HepG2 (cell line): ENCODE data around the gene CLASP1. TPM values are rescaled to one million over a fixed set of nuclear protein-coding genes. Genes with fewer than 3 reads are reported as not detected.

Source experiments
- ATAC-seq: fragments of 200-7000 bp; cut with Tn5 transposase; 3 replicates; pipeline ENCODE4 v1.9.1; 2020; ENCODE audit warnings: mild to moderate bottlenecking, moderate library complexity
- BruUV-seq: library from RNA; stranded (reverse); fragments of 400-500 nt; replicated peaks from 2 replicates; lab custom pipeline; 2021; lab: Mats Ljungman, UMichigan
- CTCF ChIA-PET: fragments of 300-600 bp; formaldehyde crosslinking; extraction: SDS; loops from one replicate; lab custom pipeline; 2021; ENCODE audit warnings: low total read pairs, inconsistent platforms, low intra/inter-chr PET ratio; lab: Yijun Ruan, JAX
- POLR2A ChIA-PET: fragments of 350-600 bp; sonication (Branson Sonifier 250); formaldehyde crosslinking; loops from one replicate; lab custom pipeline; 2020; ENCODE audit warnings: antibody characterized with exemption, inconsistent platforms; lab: Yijun Ruan, JAX
- DNase-seq: peaks from one replicate; pipeline ENCODE4 v3.0.0-alpha.2; 2015; ENCODE audit warnings: low spot score
- FAIRE-seq: peaks from 3 replicates; lab custom pipeline; 2011; peaks lifted over from hg19 to GRCh38; lab: Jason Lieb, UNC
- H2AFZ ChIP-seq: one replicate; pipeline ENCODE4 v1.6.1; 2011; ENCODE audit warnings: low read length, inconsistent platforms
- H3K27ac ChIP-seq: fragments of 300-600 bp; 3 replicates; pipeline ENCODE4 v1.8.0; 2011; ENCODE audit warnings: mixed run types, mild to moderate bottlenecking, mixed read lengths, low read length, inconsistent platforms; ENCODE audit not compliant: insufficient read depth; ENCODE audit errors: extremely low read length
- H3K27me3 ChIP-seq, 2 experiments: fragments of 200-600 bp in 1 of 2; 2 replicates in 1 of 2; 3 replicates in 1 of 2; pipeline versions ENCODE4 v1.6.0 to v1.8.0; 2011; ENCODE audit warnings: low read length in 2 of 2, mild to moderate bottlenecking in 2 of 2, moderate library complexity in 2 of 2, inconsistent platforms in 1 of 2; ENCODE audit not compliant: insufficient read depth in 2 of 2, control insufficient read depth in 1 of 2
- H3K36me3 ChIP-seq, 2 experiments: fragments of 200-600 bp in 1 of 2; replicated peaks in 1 of 2; 2 replicates in 1 of 2; 3 replicates in 1 of 2; pipeline versions ENCODE4 v1.5.1 to v1.8.0; 2011; ENCODE audit warnings: low read length in 2 of 2, inconsistent platforms in 1 of 2; ENCODE audit not compliant: insufficient read depth in 2 of 2, control insufficient read depth in 1 of 2
- H3K4me1 ChIP-seq: 2 replicates; pipeline ENCODE4 v1.5.1; 2012; ENCODE audit warnings: low read length, inconsistent platforms; ENCODE audit not compliant: insufficient read depth
- H3K4me2 ChIP-seq: 2 replicates; pipeline ENCODE4 v1.6.0; 2011; ENCODE audit warnings: low read depth, low read length, inconsistent platforms
- H3K4me3 ChIP-seq, 3 experiments: fragments of 200-600 bp in 1 of 3; sonication (generic), shearing (Covaris generic) in 1 of 3; replicated peaks in 1 of 3; 2 replicates each; pipeline ENCODE4 v1.5.1; 2011 to 2016; ENCODE audit warnings: low read length in 3 of 3, inconsistent platforms in 2 of 3, low read depth in 2 of 3, mild to moderate bottlenecking in 2 of 3, control low read depth in 1 of 3, mixed read lengths in 1 of 3; ENCODE audit not compliant: insufficient read depth in 1 of 3
- H3K79me2 ChIP-seq: one replicate; pipeline ENCODE4 v1.6.1; 2011; ENCODE audit warnings: low read length, inconsistent platforms; ENCODE audit not compliant: insufficient read depth
- H3K9ac ChIP-seq: 2 replicates; pipeline ENCODE4 v1.6.0; 2011; ENCODE audit warnings: mild to moderate bottlenecking, low read depth, low read length, inconsistent platforms; ENCODE audit not compliant: insufficient read depth
- H3K9me3 ChIP-seq: 2 replicates; pipeline ENCODE4 v1.5.1; 2012; ENCODE audit warnings: mild to moderate bottlenecking, low read length
- H4K20me1 ChIP-seq: 2 replicates; pipeline ENCODE4 v1.6.0; 2011; ENCODE audit warnings: inconsistent platforms, mild to moderate bottlenecking, low read length, moderate library complexity; ENCODE audit not compliant: insufficient read depth
- CBX2 ChIP-seq, 2 experiments: fragments of 200-600 bp in 1 of 2; sonication (generic); formaldehyde crosslinking in 1 of 2; IDR thresholded peaks; 2 replicates each; pipeline versions ENCODE4 v1.7.0 to v1.8.1; 2018 to 2022; ENCODE audit warnings: low read depth in 2 of 2, low read length in 1 of 2, mild to moderate bottlenecking in 1 of 2, missing genetic modification reagents in 1 of 2
- DMAP1 ChIP-seq: IDR thresholded peaks from 2 replicates; pipeline ENCODE4 v1.6.1; 2016
- FOXJ3 ChIP-seq: sonication (generic); formaldehyde crosslinking; IDR thresholded peaks from 2 replicates; pipeline ENCODE4 v1.4.0; 2020; ENCODE audit warnings: missing genetic modification reagents, mild to moderate bottlenecking, borderline replicate concordance
- GTF3A ChIP-seq: sonication (generic); formaldehyde crosslinking; conservative IDR thresholded peaks from 2 replicates; pipeline ENCODE4 v1.4.0; 2020; ENCODE audit warnings: mild to moderate bottlenecking, missing genetic modification reagents
- HOXD1 ChIP-seq: sonication (generic); formaldehyde crosslinking; IDR thresholded peaks from 2 replicates; pipeline ENCODE4 v1.5.0; 2020; ENCODE audit warnings: missing genetic modification reagents
- KLF6 ChIP-seq: IDR thresholded peaks from 2 replicates; pipeline ENCODE4 v1.8.0; 2016; ENCODE audit warnings: missing biosample characterization, missing genetic modification reagents
- MEF2D ChIP-seq: sonication (generic); formaldehyde crosslinking; IDR thresholded peaks from 2 replicates; pipeline ENCODE4 v1.5.1; 2020; ENCODE audit warnings: mild to moderate bottlenecking, missing genetic modification reagents
- PAWR ChIP-seq: sonication (generic); formaldehyde crosslinking; IDR thresholded peaks from 2 replicates; pipeline ENCODE4 v1.4.0; 2020; ENCODE audit warnings: missing genetic modification reagents, mild to moderate bottlenecking, borderline replicate concordance
- POLR2A ChIP-seq, 2 experiments: IDR thresholded peaks; 2 replicates each; pipeline ENCODE4 v1.6.1; 2011; ENCODE audit warnings: low read depth in 2 of 2, low read length in 2 of 2, mild to moderate bottlenecking in 1 of 2, moderate library complexity in 1 of 2; ENCODE audit not compliant: insufficient read depth in 1 of 2
- REXO4 ChIP-seq: sonication (generic); formaldehyde crosslinking; IDR thresholded peaks from 2 replicates; pipeline ENCODE4 v1.8.0; 2022; ENCODE audit warnings: missing genetic modification reagents, mild to moderate bottlenecking, borderline replicate concordance
- RFX1 ChIP-seq: fragments of 450-650 bp; IDR thresholded peaks from 2 replicates; pipeline ENCODE4 v1.6.1; 2017
- SALL1 ChIP-seq: sonication (generic); formaldehyde crosslinking; IDR thresholded peaks from 2 replicates; pipeline ENCODE4 v1.8.0; 2022; ENCODE audit warnings: mild to moderate bottlenecking, missing genetic modification reagents
- TBX3 ChIP-seq: fragments of 450-650 bp; IDR thresholded peaks from 2 replicates; pipeline ENCODE4 v1.6.1; 2017; ENCODE audit warnings: antibody characterized with exemption, mild to moderate bottlenecking, inconsistent platforms, borderline replicate concordance
- ZBTB20 ChIP-seq: sonication (generic); formaldehyde crosslinking; IDR thresholded peaks from 2 replicates; pipeline ENCODE4 v1.8.1; 2023; ENCODE audit warnings: missing genetic modification reagents, low read depth, mild to moderate bottlenecking, borderline replicate concordance
- ZBTB7B ChIP-seq: sonication (generic); formaldehyde crosslinking; IDR thresholded peaks from 2 replicates; pipeline ENCODE4 v1.4.0; 2020; ENCODE audit warnings: missing genetic modification reagents
- ZFP1 ChIP-seq: IDR thresholded peaks from 2 replicates; pipeline ENCODE4 v1.6.1; 2016
- ZFP36L1 ChIP-seq: sonication (generic); formaldehyde crosslinking; IDR thresholded peaks from 2 replicates; pipeline ENCODE4 v1.8.0; 2022; ENCODE audit warnings: mild to moderate bottlenecking, missing genetic modification reagents, moderate library complexity
- ZMYM4 ChIP-seq: sonication (generic); formaldehyde crosslinking; IDR thresholded peaks from 2 replicates; pipeline ENCODE4 v1.8.1; 2023; ENCODE audit warnings: mild to moderate bottlenecking, missing genetic modification reagents
- ZNF660 ChIP-seq: sonication (generic); formaldehyde crosslinking; IDR thresholded peaks from 2 replicates; pipeline ENCODE4 v1.5.1; 2020; ENCODE audit warnings: mild to moderate bottlenecking, low read depth, missing genetic modification reagents, borderline replicate concordance
- ZNF703 ChIP-seq: sonication (generic); formaldehyde crosslinking; IDR thresholded peaks from 2 replicates; pipeline ENCODE4 v1.5.1; 2020; ENCODE audit warnings: missing genetic modification reagents, mild to moderate bottlenecking, moderate library complexity, borderline replicate concordance
- ZNF839 ChIP-seq: sonication (generic); formaldehyde crosslinking; IDR thresholded peaks from 2 replicates; pipeline ENCODE4 v1.4.0; 2020; ENCODE audit warnings: missing genetic modification reagents, mild to moderate bottlenecking, borderline replicate concordance
- ZNF883 ChIP-seq: sonication (generic); formaldehyde crosslinking; IDR thresholded peaks from 2 replicates; pipeline ENCODE4 v1.5.1; 2020; ENCODE audit warnings: mild to moderate bottlenecking, missing genetic modification reagents; ENCODE audit errors: not compliant biosample characterization
- WGBS: methylation state at CpG from one replicate; pipeline ENCODE4 v1.1.6; 2017; ENCODE audit warnings: low lambda C conversion rate; 5-methylcytosine and 5-hydroxymethylcytosine counted together
- in situ Hi-C: cut with HindIII; loops from 2 replicates; pipeline ENCODE4 v1.10.0; 2017; ENCODE audit warnings: low pct_unique_long_range_greater_than_20kb; ENCODE audit not compliant: extremely low pct_ligation_motif_present
- intact Hi-C: fragments of 100-400 bp; cut with micrococcal nuclease; formaldehyde crosslinking; loops from one replicate; pipeline ENCODE4 v1.10.0; 2022; ENCODE audit not compliant: unreplicated experiment
- polyA plus RNA-seq, 8 experiments: library from polyadenylated mRNA; depleted of rRNA in 3 of 8; stranded (reverse) in 7 of 8; unstranded in 1 of 8; fragments of >200 nt; fragmentation: Illumina TruSeq in 4 of 8; extraction: Trizol in 4 of 8; gene quantifications; 2 replicates each; pipeline versions ENCODE4 v1.2.1 to v1.2.3, GENCODE V29; 2011 to 2016; ENCODE audit warnings: low read depth in 4 of 8, missing spikeins in 1 of 8, mixed read lengths in 1 of 8; ENCODE audit not compliant: insufficient read depth in 1 of 8
- total RNA-seq, 5 experiments: library from RNA; depleted of rRNA; stranded (reverse); fragments of >200 nt; fragmentation: Illumina TruSeq; extraction: Trizol; gene quantifications; 2 replicates each; pipeline ENCODE4 v1.2.3, GENCODE V29; 2016; ENCODE audit warnings: low read depth in 1 of 5
- TF ChIP-seq, protein P1 (sequence below): IDR thresholded peaks from 2 replicates; pipeline ENCODE4 v1.6.1; 2016; ENCODE audit warnings: control low read depth

Gene CLASP1
- total and polyA plus RNA-seq, 2 of the 13 experiments (the other 11 are each of a cell fraction or from before 2014, with no cell fraction given) = 11.7 to 47.9 TPM

DNA sequence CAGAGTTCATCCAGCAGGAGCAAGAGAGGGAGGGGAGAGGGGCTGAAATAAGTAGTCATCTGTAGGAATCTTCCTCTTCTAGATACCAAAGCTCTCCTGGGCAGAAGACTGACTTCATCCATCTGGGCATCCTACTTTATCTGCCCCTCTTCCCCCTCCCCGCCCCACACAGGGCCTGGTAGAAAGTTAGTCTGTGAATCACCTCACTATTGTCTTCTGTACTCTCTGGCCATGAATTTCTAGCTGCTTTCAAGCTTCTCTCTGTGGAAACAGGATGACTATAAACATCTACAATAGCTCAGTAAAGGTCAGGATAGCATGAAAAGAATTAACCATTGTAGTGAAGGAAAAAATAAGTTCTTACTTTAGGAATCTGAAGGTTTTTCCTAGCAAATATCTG lies 166.2 kb downstream of the CLASP1 start:
- Histone ChIP-seq H3K9ac (no peak overlapping the region), H3K36me3 (peaks cover 6 to 25% of the 10 kb centered on the region in 2 experiments; a peak in 4 of 5 replicates), H3K27ac (no peak overlapping the region), H3K79me2 (peaks cover 11% of the 10 kb centered on the region), H3K9me3 (no peaks in the 10 kb centered on the region), H3K4me2 (no peak overlapping the region), H3K4me1 (no peaks in the 10 kb centered on the region), H3K4me3 (no peak overlapping the region), H3K27me3 (no peaks in the 10 kb centered on the region), H2AFZ (no peak overlapping the region), H4K20me1 (no peaks in the 10 kb centered on the region; the same call in 1 of the 2 replicates)
- WGBS = 95% methylated on average over 1 of the region's 1 CpG
- FAIRE-seq (no peak), ATAC-seq (no peak), DNase-seq (no peak)
- intact Hi-C loops (no loop called here), in situ Hi-C loops (no loop called here)
- no peak for TF ChIP-seq POLR2A (IDR thresholded peaks at IDR 0.05; ENCODE audit: insufficient read depth in 1 of 2, low read depth in 2 of 2, low read length in 2 of 2)
- TF ChIP-seq KLF6 (CRISPR knock-in tag) = no peak
- TF ChIP-seq MEF2D (CRISPR knock-in tag) = no peak
- TF ChIP-seq ZNF660 (CRISPR knock-in tag) = no peak
- TF ChIP-seq ZNF703 = no peak
- no peak for TF ChIP-seq ZNF839
- no peak for TF ChIP-seq SALL1
- no peak for TF ChIP-seq FOXJ3 (CRISPR knock-in tag)
- TF ChIP-seq REXO4 (CRISPR knock-in tag) = no peak
- no peak for TF ChIP-seq GTF3A (CRISPR knock-in tag)
- CTCF ChIA-PET = no interaction called here
- no TSS peak for BruUV-seq
- POLR2A ChIA-PET = no interaction called here

GRCh38 chr2:121480826-121481225 lies 168.4 kb downstream of the CLASP1 start:
- BruUV-seq = no TSS peak
- intact Hi-C loops (no loop called here), in situ Hi-C loops (no loop called here)
- 97% methylated on average over 5 of the region's 5 CpGs for WGBS
- no peak for DNase-seq
- no peak for FAIRE-seq
- no peak overlapping the region for H3K27ac ChIP-seq
- H3K9me3 ChIP-seq = no peaks in the 10 kb centered on the region
- peaks cover 13% of the 10 kb centered on the region for H3K4me1 ChIP-seq
- H3K79me2 ChIP-seq = peaks cover 6% of the 10 kb centered on the region
- no peaks in the 10 kb centered on the region; the same call in 1 of the 2 replicates for H4K20me1 ChIP-seq
- ChIA-PET POLR2A (no interaction called here), CTCF (no interaction called here)
- H3K9ac ChIP-seq = no peak overlapping the region
- H3K27me3 ChIP-seq = no peaks in the 10 kb centered on the region
- ATAC-seq = no peak
- no peak overlapping the region for H3K4me2 ChIP-seq
- H3K36me3 ChIP-seq = peaks cover 6 to 24% of the 10 kb centered on the region in 2 experiments; a peak in 4 of 5 replicates
- no peak overlapping the region for H2AFZ ChIP-seq
- H3K4me3 ChIP-seq = no peak overlapping the region
- TF ChIP-seq ZFP36L1 (CRISPR knock-in tag) = no peak
- no peak for TF ChIP-seq DMAP1 (CRISPR knock-in tag)
- TF ChIP-seq, protein P1, sequence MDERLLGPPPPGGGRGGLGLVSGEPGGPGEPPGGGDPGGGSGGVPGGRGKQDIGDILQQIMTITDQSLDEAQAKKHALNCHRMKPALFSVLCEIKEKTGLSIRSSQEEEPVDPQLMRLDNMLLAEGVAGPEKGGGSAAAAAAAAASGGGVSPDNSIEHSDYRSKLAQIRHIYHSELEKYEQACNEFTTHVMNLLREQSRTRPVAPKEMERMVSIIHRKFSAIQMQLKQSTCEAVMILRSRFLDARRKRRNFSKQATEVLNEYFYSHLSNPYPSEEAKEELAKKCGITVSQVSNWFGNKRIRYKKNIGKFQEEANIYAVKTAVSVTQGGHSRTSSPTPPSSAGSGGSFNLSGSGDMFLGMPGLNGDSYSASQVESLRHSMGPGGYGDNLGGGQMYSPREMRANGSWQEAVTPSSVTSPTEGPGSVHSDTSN (CRISPR knock-in tag) = no peak
- no peak for TF ChIP-seq ZFP1
- TF ChIP-seq TBX3 = no peak
- no peak for TF ChIP-seq PAWR (CRISPR knock-in tag)
- no peak for TF ChIP-seq CBX2 (IDR thresholded peaks at IDR 0.05; ENCODE audit: low read depth, low read length)
- TF ChIP-seq CBX2 (CRISPR knock-in tag; IDR thresholded peaks at IDR 0.05; ENCODE audit: low read depth) = no peak
- no peak for TF ChIP-seq HOXD1 (CRISPR knock-in tag)
- no peak for TF ChIP-seq ZBTB7B
- TF ChIP-seq ZNF883 = no peak
- TF ChIP-seq ZBTB20 (CRISPR knock-in tag) = no peak
- no peak for TF ChIP-seq ZMYM4 (CRISPR knock-in tag)
- no peak for TF ChIP-seq RFX1
